HepG2 (cell line): ENCODE results near the gene SPON1. TPM values are rescaled to one million over a fixed set of nuclear protein-coding genes. Genes with fewer than 3 reads are reported as not detected.

ENCODE experiments used
- ATAC-seq: fragments of 200-7000 bp; cut with Tn5 transposase; 3 replicates; pipeline ENCODE4 v1.9.1; 2020; ENCODE audit warnings: mild to moderate bottlenecking, moderate library complexity
- BruUV-seq: library from RNA; stranded (reverse); fragments of 400-500 nt; replicated peaks from 2 replicates; lab custom pipeline; 2021; lab: Mats Ljungman, UMichigan
- CTCF ChIA-PET: fragments of 300-600 bp; formaldehyde crosslinking; extraction: SDS; loops from one replicate; lab custom pipeline; 2021; ENCODE audit warnings: low total read pairs, inconsistent platforms, low intra/inter-chr PET ratio; lab: Yijun Ruan, JAX
- POLR2A ChIA-PET: fragments of 350-600 bp; sonication (Branson Sonifier 250); formaldehyde crosslinking; loops from one replicate; lab custom pipeline; 2020; ENCODE audit warnings: antibody characterized with exemption, inconsistent platforms; lab: Yijun Ruan, JAX
- DNase-seq: peaks from one replicate; pipeline ENCODE4 v3.0.0-alpha.2; 2015; ENCODE audit warnings: low spot score
- FAIRE-seq: peaks from 3 replicates; lab custom pipeline; 2011; peaks lifted over from hg19 to GRCh38; lab: Jason Lieb, UNC
- H2AFZ ChIP-seq: one replicate; pipeline ENCODE4 v1.6.1; 2011; ENCODE audit warnings: low read length, inconsistent platforms
- H3K27ac ChIP-seq: fragments of 300-600 bp; 3 replicates; pipeline ENCODE4 v1.8.0; 2011; ENCODE audit warnings: mixed run types, mild to moderate bottlenecking, mixed read lengths, low read length, inconsistent platforms; ENCODE audit not compliant: insufficient read depth; ENCODE audit errors: extremely low read length
- H3K27me3 ChIP-seq, 2 experiments: fragments of 200-600 bp in 1 of 2; 2 replicates in 1 of 2; 3 replicates in 1 of 2; pipeline versions ENCODE4 v1.6.0 to v1.8.0; 2011; ENCODE audit warnings: low read length in 2 of 2, mild to moderate bottlenecking in 2 of 2, moderate library complexity in 2 of 2, inconsistent platforms in 1 of 2; ENCODE audit not compliant: insufficient read depth in 2 of 2, control insufficient read depth in 1 of 2
- H3K36me3 ChIP-seq, 2 experiments: fragments of 200-600 bp in 1 of 2; replicated peaks in 1 of 2; 2 replicates in 1 of 2; 3 replicates in 1 of 2; pipeline versions ENCODE4 v1.5.1 to v1.8.0; 2011; ENCODE audit warnings: low read length in 2 of 2, inconsistent platforms in 1 of 2; ENCODE audit not compliant: insufficient read depth in 2 of 2, control insufficient read depth in 1 of 2
- H3K4me1 ChIP-seq: 2 replicates; pipeline ENCODE4 v1.5.1; 2012; ENCODE audit warnings: low read length, inconsistent platforms; ENCODE audit not compliant: insufficient read depth
- H3K4me2 ChIP-seq: 2 replicates; pipeline ENCODE4 v1.6.0; 2011; ENCODE audit warnings: low read depth, low read length, inconsistent platforms
- H3K4me3 ChIP-seq, 3 experiments: fragments of 200-600 bp in 1 of 3; sonication (generic), shearing (Covaris generic) in 1 of 3; replicated peaks in 1 of 3; 2 replicates each; pipeline ENCODE4 v1.5.1; 2011 to 2016; ENCODE audit warnings: low read length in 3 of 3, inconsistent platforms in 2 of 3, low read depth in 2 of 3, mild to moderate bottlenecking in 2 of 3, control low read depth in 1 of 3, mixed read lengths in 1 of 3; ENCODE audit not compliant: insufficient read depth in 1 of 3
- H3K79me2 ChIP-seq: one replicate; pipeline ENCODE4 v1.6.1; 2011; ENCODE audit warnings: low read length, inconsistent platforms; ENCODE audit not compliant: insufficient read depth
- H3K9ac ChIP-seq: 2 replicates; pipeline ENCODE4 v1.6.0; 2011; ENCODE audit warnings: mild to moderate bottlenecking, low read depth, low read length, inconsistent platforms; ENCODE audit not compliant: insufficient read depth
- H3K9me3 ChIP-seq: 2 replicates; pipeline ENCODE4 v1.5.1; 2012; ENCODE audit warnings: mild to moderate bottlenecking, low read length
- H4K20me1 ChIP-seq: 2 replicates; pipeline ENCODE4 v1.6.0; 2011; ENCODE audit warnings: inconsistent platforms, mild to moderate bottlenecking, low read length, moderate library complexity; ENCODE audit not compliant: insufficient read depth
- KLF15 ChIP-seq: sonication (generic); formaldehyde crosslinking; IDR thresholded peaks from 2 replicates; pipeline ENCODE4 v1.8.1; 2023; ENCODE audit warnings: borderline replicate concordance, mild to moderate bottlenecking, inconsistent platforms, missing genetic modification reagents, mixed read lengths
- LCORL ChIP-seq, 2 experiments: fragments of 450-650 bp in 1 of 2; sonication (generic) in 1 of 2; formaldehyde crosslinking in 1 of 2; IDR thresholded peaks; 2 replicates each; pipeline versions ENCODE4 v1.5.0 to v1.6.1; 2017 to 2020; ENCODE audit warnings: antibody characterized with exemption in 1 of 2, missing genetic modification reagents in 1 of 2
- RFX5 ChIP-seq: IDR thresholded peaks from 2 replicates; pipeline ENCODE4 v1.6.1; 2011; ENCODE audit warnings: low read depth, low read length, improper control_type of control experiment
- THYN1 ChIP-seq: sonication (generic); formaldehyde crosslinking; IDR thresholded peaks from 2 replicates; pipeline ENCODE4 v1.8.1; 2023; ENCODE audit warnings: low read depth, mild to moderate bottlenecking, moderate library complexity, missing genetic modification reagents, borderline replicate concordance
- ZBTB37 ChIP-seq: sonication (generic); formaldehyde crosslinking; IDR thresholded peaks from 2 replicates; pipeline ENCODE4 v1.4.0; 2020; ENCODE audit warnings: mild to moderate bottlenecking, missing genetic modification reagents
- ZNF510 ChIP-seq: sonication (generic); formaldehyde crosslinking; IDR thresholded peaks from 2 replicates; pipeline ENCODE4 v1.4.0; 2020; ENCODE audit warnings: low read depth, mild to moderate bottlenecking, missing genetic modification reagents
- WGBS: methylation state at CpG from one replicate; pipeline ENCODE4 v1.1.6; 2017; ENCODE audit warnings: low lambda C conversion rate; 5-methylcytosine and 5-hydroxymethylcytosine counted together
- in situ Hi-C: cut with HindIII; loops from 2 replicates; pipeline ENCODE4 v1.10.0; 2017; ENCODE audit warnings: low pct_unique_long_range_greater_than_20kb; ENCODE audit not compliant: extremely low pct_ligation_motif_present
- intact Hi-C: fragments of 100-400 bp; cut with micrococcal nuclease; formaldehyde crosslinking; loops from one replicate; pipeline ENCODE4 v1.10.0; 2022; ENCODE audit not compliant: unreplicated experiment
- polyA plus RNA-seq, 8 experiments: library from polyadenylated mRNA; depleted of rRNA in 3 of 8; stranded (reverse) in 7 of 8; unstranded in 1 of 8; fragments of >200 nt; fragmentation: Illumina TruSeq in 4 of 8; extraction: Trizol in 4 of 8; gene quantifications; 2 replicates each; pipeline versions ENCODE4 v1.2.1 to v1.2.3, GENCODE V29; 2011 to 2016; ENCODE audit warnings: low read depth in 4 of 8, missing spikeins in 1 of 8, mixed read lengths in 1 of 8; ENCODE audit not compliant: insufficient read depth in 1 of 8
- total RNA-seq, 5 experiments: library from RNA; depleted of rRNA; stranded (reverse); fragments of >200 nt; fragmentation: Illumina TruSeq; extraction: Trizol; gene quantifications; 2 replicates each; pipeline ENCODE4 v1.2.3, GENCODE V29; 2016; ENCODE audit warnings: low read depth in 1 of 5

SPON1 gene
- total and polyA plus RNA-seq, 2 of the 13 experiments (the other 11 are each of a cell fraction or from before 2014, with no cell fraction given) = not detected

DNA sequence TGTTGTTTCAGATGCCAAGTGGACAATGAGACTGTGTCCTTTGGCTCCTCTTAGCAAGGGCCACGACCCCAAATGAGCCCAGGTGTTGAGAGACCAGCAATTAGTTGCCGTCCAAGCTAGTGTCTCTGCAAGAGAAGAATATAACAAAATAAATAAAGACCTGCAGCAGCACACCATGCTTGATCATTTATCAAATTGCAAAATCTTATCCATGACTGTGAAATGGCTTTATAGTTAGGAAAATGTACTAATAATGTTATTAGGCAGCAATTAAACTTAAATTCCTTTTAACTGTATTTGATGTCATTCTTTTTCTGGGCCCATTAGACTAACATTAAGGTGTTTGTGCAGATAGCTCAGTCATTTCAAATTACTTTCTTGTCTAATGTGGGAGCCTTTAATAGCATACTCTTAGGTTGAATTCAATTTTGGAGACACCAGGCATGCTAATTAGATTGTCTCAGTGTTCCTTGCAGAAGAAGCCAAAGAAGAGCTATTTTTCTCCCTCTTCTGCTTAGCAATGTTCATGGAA, 220.4 kb downstream of the SPON1 start:
- Histone ChIP-seq H3K4me3 (no peak overlapping the region), H3K9me3 (no peaks in the 10 kb centered on the region), H3K9ac (no peak overlapping the region), H4K20me1 (no peaks in the 10 kb centered on the region), H3K27me3 (0 out of 5 replicates have a peak, but pooled peaks cover 0 to 3% of the 10 kb centered on the region in 2 experiments), H3K4me2 (no peak overlapping the region), H3K4me1 (no peaks in the 10 kb centered on the region), H2AFZ (no peak overlapping the region), H3K36me3 (no peaks in the 10 kb centered on the region), H3K27ac (no peak overlapping the region), H3K79me2 (no peaks in the 10 kb centered on the region)
- ChIA-PET CTCF (no interaction called here), POLR2A (no interaction called here)
- no peak for FAIRE-seq
- WGBS = 4% methylated on average over 2 of the region's 2 CpGs
- no TSS peak for BruUV-seq
- intact Hi-C loops (no loop called here), in situ Hi-C loops (no loop called here)
- TF ChIP-seq THYN1 (no peak), ZBTB37 (CRISPR knock-in tag) (no peak)
- DNase-seq = no peak
- ATAC-seq = no peak

GRCh38 chr11:14184028-14184940, 221.8 kb downstream of the SPON1 start:
- no peaks in the 10 kb centered on the region for H3K9me3 ChIP-seq
- 13% methylated on average over 4 of the region's 4 CpGs for WGBS
- ChIA-PET CTCF (no interaction called here), POLR2A (no interaction called here)
- no peaks in the 10 kb centered on the region for H3K79me2 ChIP-seq
- FAIRE-seq = no peak
- in situ Hi-C loops = no loop called here
- intact Hi-C loops = no loop called here
- no peak overlapping the region for H3K27ac ChIP-seq
- H3K4me3 ChIP-seq = no peak overlapping the region
- no peaks in the 10 kb centered on the region for H3K4me1 ChIP-seq
- ATAC-seq = no peak
- H3K4me2 ChIP-seq = no peak overlapping the region
- peak; percentile 5 for DNase-seq
- H2AFZ ChIP-seq = no peak overlapping the region
- TF ChIP-seq ZNF510 (CRISPR knock-in tag) (no peak), RFX5 (no peak), KLF15 (no peak), LCORL (IDR thresholded peaks at IDR 0.05) (no peak), LCORL (CRISPR knock-in tag; IDR thresholded peaks at IDR 0.05) (no peak)
- TF ChIP-seq, all 625 proteins: peak for 0
- BruUV-seq = no TSS peak
- H3K9ac ChIP-seq = no peak overlapping the region
- no peaks in the 10 kb centered on the region for H4K20me1 ChIP-seq
- H3K27me3 ChIP-seq = 0 out of 5 replicates have a peak, but pooled peaks cover 0 to 3% of the 10 kb centered on the region in 2 experiments
- H3K36me3 ChIP-seq = no peaks in the 10 kb centered on the region
